Midbrain (tissue), 1 donor: ENCODE results near the gene ZNF260.
"Not testable (repeated sequence)": the region's sequence is repeated elsewhere in the genome, so short reads cannot be mapped to it uniquely, and the experiment has no call there.

Experiments used
- DNase-seq: peaks from one replicate; lab custom pipeline; 2025; lab: John Stamatoyannopoulos, UW

Gene ZNF260

GRCh38 chr19:36528194-36528920, at the start of gene ZNF260:
Gene ZNF260, minus strand, starts transcription at chr19:36528271. Its CDS starts 13,033 bp downstream, at chr19:36515238.
- DNase-seq: peak; percentile 99

DNA sequence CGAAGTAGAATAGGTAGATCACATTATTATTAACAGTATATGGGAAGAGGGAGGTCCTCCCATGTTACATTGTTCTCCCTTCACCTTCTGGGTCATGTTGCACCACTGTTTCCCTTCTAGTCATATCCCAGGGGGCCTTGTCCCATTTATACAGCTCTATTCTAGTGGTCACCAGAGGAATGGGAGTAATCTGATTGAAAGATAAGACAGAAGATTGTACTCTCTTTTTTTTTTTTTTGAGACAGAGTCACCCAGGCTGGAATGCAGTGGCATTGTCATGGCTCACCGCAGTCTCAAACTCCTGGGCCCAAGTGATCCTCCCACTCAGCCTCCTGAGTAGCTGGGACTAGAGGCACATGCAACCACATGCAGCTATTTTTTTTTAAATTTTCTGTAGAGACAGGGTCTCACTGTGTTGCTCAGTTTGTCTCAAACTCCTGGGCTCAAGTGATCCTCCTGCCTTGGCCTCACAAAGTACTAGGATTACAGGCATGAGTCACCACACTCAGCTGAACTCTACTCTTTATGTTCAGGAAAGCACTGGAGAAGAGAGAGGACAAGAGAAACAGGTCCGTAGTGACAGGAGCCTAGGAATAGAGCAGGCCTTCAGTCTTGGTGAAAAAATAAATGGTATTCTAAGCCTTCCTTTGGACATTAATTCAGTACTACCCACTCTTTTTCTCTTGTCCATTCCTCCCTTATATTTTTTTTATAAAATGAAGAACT, 49.4 kb upstream of the ZNF260 start:
- DNase-seq: no peak

DNA sequence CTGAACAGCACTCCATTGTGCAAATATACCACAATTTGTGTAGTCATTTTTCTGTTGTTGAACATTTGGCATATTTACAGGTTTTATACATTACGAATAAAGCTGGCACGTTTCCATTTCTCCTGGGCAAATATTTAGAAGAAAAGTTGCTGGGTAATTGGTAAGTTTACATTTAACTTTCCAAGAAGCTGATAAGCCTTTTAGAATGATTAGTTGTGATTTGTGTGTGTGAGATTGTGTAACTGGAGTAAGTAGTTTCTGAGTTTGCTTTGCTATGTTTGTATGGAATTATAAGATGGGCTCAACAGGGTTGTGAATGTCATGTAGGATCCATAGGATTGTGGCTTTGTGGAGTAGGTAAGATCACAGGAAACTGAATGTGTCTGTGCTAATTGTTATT, 46.7 kb upstream of the ZNF260 start:
- DNase-seq: no peak

GRCh38 chr19:36573895-36574720, 46.0 kb upstream of the ZNF260 start:
- no peak for DNase-seq

DNA sequence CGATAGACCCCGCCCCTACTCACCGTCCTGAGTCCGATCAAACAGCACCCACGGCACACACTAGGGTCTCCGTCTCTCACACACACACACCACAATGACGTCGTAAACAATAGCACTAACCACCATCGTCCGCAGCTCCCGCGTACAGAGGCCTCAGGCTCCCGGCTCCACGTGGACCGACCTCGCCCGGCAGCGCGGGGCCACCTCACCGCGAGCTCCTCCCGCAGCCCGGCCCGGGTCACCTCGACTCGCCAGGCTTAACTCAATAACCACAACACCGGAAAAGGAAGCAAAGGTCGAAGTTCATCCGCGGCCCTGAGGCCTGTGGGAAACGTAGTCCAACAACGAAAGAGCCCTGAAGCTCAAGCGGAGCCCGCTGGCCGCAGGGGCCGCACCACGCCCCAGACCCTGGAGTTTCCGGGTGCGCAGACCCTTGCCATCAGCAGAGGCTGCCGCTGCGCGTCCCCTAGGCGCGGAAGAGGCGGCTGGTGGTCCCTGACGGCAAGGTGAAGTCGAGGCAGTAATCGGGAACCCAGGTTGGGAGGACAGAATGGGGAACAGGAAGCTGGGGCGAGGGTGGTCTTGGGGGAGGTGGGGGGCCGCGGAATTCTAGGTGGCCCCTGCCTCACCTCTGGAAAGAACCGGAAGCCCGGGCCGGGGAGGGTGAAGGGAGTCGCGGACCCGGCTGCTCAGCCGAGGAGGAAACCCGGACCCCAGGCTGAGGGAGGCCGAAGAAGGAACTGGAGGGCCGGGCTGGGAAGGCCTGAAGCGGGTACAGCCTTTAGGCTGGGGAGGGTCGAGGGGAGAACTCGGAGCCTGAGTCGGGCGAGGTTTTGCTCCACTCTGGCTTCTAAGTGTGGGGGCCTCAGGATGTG, 45.2 kb upstream of the ZNF260 start, which contains the start of gene ZNF529:
Gene ZNF529, minus strand, starts transcription at position 273 of the 875 bp plus-strand sequence. CDS start 946 bp downstream, outside the sequence.
- DNase-seq: peak; percentile 92

- no peak for DNase-seq
Observed at GRCh38 chr19:36572593-36573019, 44.5 kb upstream of the ZNF260 start.

DNA sequence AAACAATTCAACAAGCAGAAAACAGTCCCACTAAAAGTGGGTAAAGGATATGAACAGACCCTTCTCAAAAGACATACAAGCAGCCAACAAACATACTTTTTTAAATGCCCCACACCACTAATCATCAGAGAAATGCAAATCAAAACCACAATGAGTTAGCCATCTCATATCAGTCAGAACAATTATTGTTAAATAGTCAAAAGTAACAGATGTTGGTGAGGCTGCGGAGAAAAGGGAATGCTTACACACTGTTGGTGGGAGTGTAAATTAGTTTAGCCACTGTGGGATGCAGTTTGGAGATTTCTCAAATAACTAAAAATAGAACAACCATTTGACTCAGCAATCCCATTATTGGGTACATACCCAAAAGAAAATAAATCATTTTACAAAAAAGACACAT, 36.3 kb upstream of the ZNF260 start:
- DNase-seq: no peak

DNA sequence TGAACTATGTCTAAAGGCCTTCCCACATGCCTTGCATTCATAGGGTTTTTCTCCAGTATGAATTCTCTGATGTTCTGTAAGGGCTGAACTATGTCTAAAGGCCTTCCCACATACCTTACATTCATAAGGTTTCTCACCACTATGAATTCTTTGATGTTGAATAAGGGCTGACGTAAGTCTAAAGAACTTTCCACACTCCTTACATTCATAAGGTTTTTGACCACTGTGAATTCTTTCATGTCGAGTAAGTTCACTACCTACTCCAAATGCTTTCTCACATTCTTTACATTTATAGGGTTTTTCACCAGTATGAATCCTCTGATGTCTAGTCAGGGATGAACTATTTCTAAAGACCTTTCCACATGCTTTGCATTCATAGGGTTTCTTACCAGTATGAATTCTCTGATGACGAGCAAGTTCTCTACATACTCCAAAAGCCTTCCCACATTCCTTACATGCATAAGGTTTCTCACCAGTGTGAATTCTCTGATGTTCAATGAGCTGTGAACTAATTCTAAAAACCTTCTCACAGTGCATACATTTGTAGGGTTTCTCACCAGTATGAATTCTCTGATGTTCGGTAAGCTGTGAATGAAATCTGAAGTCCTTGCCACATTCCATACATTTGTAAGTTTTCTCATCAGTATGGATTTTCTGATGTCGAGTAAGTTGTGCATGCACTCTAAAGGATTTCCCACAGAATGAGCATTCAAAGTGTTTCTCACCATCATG, 19.1 kb upstream of the ZNF260 start:
- no peak for DNase-seq

GRCh38 chr19:36528921-36529518, 949 bp upstream of the ZNF260 start:
- DNase-seq: no peak

DNA sequence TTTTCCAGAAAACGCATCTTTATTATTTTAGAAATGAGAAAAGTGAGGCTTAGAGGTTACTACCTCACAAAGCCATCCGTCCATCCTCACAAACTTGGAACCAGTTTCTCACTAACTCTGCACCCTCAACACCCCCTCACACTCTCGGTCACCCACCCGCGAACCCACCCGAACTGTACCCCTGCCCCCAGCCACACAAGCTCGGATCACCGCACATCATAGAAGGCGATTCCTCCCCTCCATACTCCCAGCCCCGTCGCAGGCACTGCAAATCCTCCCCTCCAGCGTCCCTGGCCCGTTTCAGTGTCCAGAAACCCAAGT, 238 bp downstream of the ZNF260 start:
- no peak for DNase-seq

DNA sequence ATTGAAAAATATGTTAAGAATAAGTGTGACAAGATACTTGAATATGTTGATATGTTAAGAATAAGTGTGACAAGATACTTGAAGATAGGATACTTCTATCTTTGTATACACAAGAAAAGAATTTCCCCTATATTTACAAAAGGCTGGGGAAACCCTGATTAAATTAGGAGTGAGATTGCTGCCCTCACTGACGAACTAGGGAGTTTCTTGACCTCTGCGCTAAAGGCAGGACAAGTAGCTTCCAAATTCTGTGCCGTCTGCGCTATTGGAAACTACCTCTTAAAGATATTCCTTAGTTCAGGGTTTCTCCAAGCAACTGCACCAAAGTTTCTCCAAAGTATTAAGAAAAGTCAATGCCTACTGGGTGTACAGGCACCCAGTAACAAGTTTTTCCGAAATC, 730 bp downstream of the ZNF260 start:
- DNase-seq: no peak

DNA sequence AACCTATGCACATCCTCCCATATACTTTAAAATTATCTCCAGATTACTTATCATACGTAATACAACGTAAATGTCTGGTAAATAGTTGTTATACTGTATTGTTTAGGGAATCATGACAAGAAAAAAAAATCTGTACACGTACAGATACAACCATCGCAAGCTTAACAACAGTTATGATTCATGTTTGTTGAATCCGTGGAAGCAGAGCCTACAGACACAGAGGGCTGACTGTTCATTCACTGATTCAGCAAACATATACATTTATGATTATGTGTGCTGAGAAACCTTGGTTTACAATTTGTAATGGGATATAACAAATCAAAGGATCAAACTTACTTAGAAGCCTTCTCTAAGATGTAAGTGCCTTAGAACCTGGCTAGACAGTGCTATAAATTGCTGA, 1.5 kb downstream of the ZNF260 start:
- DNase-seq: no peak

DNA sequence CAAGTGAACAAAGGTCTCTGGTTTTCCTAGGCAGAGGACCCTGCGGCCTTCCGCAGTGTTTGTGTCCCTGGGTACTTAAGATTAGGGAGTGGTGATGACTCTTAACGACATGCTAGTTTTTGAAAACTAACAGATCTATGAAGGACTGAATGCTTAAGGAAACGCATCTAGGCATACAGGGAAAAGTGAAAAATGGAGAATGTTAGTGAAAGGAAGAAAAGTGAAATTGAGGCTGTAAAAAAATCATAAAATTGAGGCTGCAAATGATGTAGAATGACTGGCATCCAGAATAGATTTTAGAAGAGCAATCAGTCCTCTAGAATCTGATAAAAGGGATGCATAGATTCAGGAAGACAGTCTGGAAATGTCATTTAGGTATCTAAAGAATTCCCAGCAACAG, 3.5 kb downstream of the ZNF260 start:
- no peak for DNase-seq

DNA sequence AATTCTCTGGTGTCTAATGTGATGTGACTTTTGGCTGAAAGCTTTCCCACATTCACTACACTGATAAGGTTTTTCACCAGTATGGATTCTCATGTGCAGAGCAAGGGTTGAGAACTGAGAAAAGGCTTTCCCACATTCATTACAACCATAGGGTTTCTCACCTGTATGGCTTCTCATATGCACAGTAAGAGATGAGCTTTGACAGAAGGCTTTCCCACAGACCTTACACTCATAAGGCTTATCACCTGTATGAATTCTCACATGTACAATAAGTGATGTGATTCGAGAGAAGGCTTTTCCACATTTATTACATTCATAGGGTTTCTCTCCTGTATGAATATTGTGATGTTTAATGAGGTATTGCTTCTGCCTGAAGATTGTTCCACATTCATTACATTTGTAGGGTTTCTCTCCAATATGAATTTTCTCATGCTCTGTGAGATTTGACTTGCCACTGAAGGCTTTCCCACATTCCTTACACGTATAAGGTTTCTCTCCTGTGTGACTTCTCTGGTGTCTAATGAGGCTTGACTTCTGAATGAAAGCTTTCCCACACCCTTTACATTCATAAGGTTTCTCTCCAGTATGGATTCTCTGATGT, 14.0 kb downstream of the ZNF260 start:
- DNase-seq: no peak

DNA sequence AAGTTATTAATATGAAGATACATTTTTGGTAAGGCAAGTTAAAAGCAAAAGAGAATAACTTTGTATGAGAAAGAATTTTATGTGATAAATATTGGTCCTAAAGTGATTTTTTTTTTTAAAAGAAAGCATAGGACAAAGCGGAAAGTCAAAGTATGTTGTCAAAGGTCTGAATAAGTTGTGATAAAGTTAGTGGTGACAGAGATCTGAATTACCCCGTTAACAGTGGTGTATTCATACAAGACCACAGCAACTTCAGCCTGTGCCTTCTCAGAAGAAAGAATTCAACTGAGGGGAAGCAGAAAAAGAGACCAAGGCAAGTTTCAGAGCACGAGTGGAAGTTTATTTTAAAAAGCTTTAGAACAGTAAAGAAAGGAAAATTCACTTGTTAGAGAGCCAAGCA, 19.7 kb downstream of the ZNF260 start:
- no peak for DNase-seq

- no peak for DNase-seq
Observed at GRCh38 chr19:36501973-36502372, 26.1 kb downstream of the ZNF260 start.

DNA sequence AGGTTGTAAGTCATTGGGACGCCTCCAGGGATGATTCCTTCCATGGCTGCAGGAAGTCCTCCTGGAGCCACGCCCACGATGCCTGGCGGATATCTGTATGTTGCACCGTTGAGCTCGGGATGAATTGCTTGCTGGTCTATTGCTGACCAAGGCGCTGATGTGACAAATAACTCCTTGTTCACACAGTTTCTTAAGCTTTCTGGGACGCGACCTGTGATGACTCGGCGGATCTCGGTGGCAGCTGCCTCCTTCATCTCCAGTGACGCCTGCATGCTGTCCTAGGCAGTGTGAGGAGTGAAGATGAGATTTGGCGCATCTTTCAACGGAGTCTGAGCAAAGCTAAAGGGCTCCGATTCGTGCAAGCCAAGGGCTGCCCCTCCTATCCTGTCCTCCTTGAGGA, 31.1 kb downstream of the ZNF260 start:
- no peak for DNase-seq

DNA sequence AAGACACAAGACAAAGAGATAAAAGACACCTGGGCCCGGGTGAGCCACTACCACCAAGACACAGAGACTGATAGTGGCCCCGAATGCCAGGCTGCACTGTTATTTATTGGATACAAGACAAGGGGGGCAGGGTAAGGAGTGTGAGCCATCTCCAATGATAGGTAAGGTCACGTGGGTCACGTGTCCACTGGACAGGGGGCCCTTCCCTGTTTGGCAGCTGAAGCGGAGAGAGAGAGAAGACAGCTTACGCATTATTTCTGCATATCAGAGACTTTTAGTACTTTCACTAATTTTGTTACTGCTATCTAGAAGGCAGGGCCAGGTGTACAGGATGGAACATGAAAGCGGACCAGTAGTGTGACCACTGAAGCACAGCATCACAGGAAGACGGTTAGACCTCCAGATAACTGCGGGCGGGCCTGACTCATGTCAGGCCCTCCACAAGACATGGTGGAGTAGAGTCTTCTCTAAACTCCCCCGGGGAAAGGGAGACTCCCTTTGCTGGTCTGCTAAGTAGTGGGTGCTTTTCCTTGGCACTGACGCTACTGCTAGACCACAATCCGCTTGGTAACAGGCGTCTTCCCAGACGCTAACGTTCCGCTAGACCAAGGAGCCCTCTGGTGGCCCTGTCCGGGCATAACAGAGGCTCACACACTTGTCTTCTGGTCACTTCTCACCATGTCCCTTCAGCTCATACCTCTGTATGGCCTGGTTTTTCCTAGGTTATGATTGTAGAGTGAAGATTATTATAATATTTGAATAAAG, 35.2 kb downstream of the ZNF260 start:
- DNase-seq: peak; percentile 76

DNA sequence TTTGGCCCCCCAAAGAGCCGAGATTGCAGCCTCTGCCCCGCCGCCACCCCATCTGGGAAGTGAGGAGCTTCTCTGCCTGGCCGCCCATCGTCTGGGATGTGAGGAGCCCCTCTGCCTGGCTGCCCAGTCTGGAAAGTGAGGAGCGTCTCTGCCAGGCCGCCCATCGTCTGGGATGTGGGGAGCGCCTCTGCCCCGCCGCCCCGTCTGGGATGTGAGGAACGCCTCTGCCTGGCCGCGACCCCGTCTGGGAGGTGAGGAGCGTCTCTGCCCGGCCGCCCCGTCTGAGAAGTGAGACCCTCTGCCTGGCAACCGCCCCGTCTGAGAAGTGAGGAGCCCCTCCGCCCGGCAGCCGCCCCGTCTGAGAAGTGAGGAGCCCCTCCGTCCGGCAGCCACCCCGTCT, 37.2 kb downstream of the ZNF260 start:
- DNase-seq: not testable (repeated sequence)
